22Rv1 (cell line): Measurements from ENCODE around the gene TACR2.

Source experiments
- ZFX ChIP-seq: fragments of 450-650 bp; IDR thresholded peaks from 2 replicates; pipeline ENCODE4 v1.6.1; 2017; ENCODE audit warnings: antibody characterized with exemption, borderline replicate concordance
- TF ChIP-seq, protein P1 (sequence below): fragments of 450-650 bp; IDR thresholded peaks from 2 replicates; pipeline ENCODE4 v1.5.1; 2017; ENCODE audit warnings: mild to moderate bottlenecking

- TF ChIP-seq, protein P1, sequence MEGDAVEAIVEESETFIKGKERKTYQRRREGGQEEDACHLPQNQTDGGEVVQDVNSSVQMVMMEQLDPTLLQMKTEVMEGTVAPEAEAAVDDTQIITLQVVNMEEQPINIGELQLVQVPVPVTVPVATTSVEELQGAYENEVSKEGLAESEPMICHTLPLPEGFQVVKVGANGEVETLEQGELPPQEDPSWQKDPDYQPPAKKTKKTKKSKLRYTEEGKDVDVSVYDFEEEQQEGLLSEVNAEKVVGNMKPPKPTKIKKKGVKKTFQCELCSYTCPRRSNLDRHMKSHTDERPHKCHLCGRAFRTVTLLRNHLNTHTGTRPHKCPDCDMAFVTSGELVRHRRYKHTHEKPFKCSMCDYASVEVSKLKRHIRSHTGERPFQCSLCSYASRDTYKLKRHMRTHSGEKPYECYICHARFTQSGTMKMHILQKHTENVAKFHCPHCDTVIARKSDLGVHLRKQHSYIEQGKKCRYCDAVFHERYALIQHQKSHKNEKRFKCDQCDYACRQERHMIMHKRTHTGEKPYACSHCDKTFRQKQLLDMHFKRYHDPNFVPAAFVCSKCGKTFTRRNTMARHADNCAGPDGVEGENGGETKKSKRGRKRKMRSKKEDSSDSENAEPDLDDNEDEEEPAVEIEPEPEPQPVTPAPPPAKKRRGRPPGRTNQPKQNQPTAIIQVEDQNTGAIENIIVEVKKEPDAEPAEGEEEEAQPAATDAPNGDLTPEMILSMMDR, result no peak
- TF ChIP-seq ZFX, result no peak
Observed at GRCh38 chr10:69379800-69380199, 36.9 kb downstream of the TACR2 start.
